GM12872 (cell line): ENCODE results near the gene SHISA6.

Source experiments
- CTCF ChIP-seq: IDR thresholded peaks from 3 replicates; pipeline ENCODE4 v1.5.1; 2011; ENCODE audit warnings: low read depth, mild to moderate bottlenecking, low read length, moderate library complexity; ENCODE audit not compliant: insufficient read depth

The SHISA6 gene

DNA sequence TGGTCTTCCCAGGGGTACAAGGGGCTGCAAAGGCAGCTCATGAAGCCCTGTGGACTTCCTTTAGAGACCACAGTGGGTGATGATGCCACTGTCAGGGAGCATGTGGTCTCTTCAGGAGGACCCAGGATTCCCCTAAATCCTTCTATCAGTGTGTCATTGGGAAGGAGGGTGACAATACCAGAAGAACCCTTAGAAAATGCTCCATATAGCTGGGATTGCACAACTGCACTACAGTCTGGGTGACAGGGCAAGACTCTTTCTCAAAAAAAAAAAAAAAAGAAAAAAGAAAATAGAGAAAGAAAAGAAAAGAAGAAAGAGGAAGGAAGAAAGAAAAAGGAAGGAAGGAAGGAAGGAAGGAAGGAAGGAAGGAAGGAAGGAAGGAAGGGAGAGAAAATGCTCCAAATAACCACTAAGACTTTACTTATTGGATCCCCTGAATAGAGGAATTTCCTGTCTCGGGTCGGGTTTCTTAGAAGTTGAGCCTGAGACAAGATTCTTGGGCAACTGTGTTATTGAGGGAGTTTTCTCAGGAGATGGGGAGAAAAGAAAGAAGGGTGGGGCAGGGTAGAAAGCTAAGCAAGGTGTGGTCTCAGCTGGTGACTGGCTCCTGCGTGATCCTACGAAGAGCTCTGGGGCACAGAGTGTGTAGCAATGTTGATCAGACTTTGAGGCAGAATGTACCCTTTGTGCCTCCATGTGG lies 274.1 kb downstream of the SHISA6 start:
- no peak for TF ChIP-seq CTCF

DNA sequence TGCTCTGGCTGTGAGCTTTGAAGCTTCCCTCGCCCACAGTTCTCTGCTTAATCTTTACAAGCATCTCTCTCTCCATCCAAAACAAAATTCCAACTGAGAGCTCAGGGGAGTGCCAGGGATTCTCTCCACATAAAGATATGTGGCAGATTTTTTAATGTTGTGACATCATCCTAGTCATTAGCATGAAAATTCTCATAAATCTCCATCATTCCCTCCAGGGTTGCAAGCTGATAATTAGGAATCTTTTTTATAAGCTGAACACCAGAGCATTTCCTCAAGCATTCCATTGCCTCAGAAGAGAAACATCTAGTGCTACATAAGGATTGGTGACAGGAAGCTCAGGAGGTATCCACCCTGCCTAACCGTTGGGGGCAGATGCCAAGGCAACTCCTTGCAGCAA lies 274.9 kb downstream of the SHISA6 start:
- TF ChIP-seq CTCF, result no peak

DNA sequence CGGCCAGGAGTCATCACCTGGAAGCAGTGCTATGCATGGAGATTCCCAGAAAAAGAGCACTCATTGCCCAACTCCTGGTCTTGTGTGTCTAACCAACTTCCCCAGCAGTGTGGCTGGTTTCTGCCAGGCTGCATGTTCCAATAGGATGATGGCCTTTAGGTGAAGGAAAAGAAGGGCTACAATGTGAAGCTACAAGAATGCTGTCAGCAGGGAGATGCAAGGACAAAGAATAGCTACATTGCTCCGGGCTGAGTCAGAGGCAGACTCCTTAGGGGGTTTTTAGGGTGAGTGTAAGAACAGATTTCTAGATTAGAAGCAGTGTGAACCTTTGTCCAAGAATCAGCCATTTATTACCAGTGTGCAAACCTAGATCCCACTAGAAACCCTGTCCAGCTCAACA lies 294.2 kb downstream of the SHISA6 start:
- no peak for TF ChIP-seq CTCF

GRCh38 chr17:11538366-11538765 lies 297.4 kb downstream of the SHISA6 start:
- TF ChIP-seq CTCF, result no peak

DNA sequence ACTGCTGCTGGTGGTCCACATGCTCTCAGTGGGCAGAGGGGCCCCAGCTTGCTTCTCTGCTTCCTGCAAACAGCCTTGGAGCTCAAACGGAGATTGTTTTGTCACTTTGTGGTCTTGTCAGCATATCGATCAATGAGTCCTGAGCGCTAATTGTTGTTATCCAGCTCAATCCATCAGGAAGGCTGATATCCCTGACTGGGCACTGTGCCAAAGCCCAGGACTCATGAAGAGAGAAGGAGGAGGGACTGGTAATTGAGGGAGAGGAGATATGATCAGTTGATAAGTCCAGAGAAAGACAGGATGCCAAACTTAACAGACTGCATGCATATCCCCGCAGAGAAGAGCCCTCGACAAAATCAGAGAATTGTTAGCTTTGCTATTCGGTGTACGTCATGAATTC lies 298.6 kb downstream of the SHISA6 start:
- no peak for TF ChIP-seq CTCF

GRCh38 chr17:11545002-11545401 lies 304.0 kb downstream of the SHISA6 start:
- TF ChIP-seq CTCF, result no peak

- TF ChIP-seq CTCF, result no peak
Observed at GRCh38 chr17:11545696-11546095, 304.7 kb downstream of the SHISA6 start.
